Activated CD8-positive, alpha-beta memory T cell treated with anti-CD3 and anti-CD28 coated beads for 4 hours (primary cell): Measurements from ENCODE around the gene PARD3B.
"Not testable (repeated sequence)": the region's sequence is repeated elsewhere in the genome, so short reads cannot be mapped to it uniquely, and the experiment has no call there.

ENCODE experiments used
- DNase-seq, 2 donors: peaks; one replicate each; pipeline ENCODE4 v3.0.0-alpha.2; 2020; ENCODE audit warnings: low read depth in 2 of 2

Gene PARD3B

DNA sequence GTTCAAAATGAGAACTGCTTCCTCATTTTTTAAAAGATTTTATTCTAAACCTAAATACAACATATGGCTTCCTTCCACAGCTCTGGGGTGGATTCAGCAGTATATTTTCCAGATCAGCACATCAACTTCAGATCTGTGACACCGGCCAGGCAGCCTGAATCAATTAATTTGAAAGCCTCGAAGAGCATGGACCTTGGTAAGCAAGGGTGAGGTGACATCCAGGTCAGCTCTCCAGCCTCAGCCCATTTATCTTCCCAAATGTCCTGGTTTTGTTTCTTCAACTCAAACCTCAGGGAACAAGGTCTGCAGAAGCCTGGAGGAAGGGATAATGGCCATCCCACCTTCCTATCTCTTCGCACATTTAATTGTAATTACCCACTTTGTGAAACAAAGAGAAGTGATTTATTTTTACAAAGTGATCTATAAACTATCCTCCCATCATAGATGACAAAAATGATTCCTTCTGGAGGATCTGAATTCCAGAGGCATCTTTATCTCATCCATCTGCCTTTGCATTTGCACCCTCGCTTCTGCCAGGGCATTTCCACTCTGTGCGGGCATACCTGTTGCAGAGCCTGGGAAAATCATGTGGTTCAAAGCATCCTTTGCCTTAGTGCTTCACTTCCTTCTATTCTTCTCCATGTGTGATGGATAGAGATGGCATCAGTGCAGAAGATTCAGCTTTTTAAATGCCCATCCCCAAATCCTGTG lies 648.0 kb downstream of the PARD3B start:
- DNase-seq, result no peak

DNA sequence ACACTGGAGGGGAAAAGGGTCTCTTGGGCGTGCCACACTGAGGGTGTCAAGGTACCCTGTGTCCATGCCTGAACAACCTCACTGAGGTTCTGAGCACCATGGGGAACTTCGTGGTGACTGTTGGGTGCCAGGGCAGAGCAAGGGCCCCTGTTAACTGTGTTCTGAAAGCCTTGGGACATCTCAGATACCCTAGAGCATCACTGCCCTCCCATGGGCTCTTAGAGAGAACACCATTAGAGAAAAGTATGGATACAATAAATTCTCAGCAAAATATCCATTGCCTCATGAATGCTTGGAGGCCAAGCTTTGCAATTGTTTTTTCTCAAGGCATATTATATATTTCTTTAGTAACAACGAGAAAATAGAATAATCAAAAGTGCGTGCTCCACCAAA lies 648.6 kb downstream of the PARD3B start:
- DNase-seq, result no peak

- peak in 1 of 2 donors; percentile 4 for DNase-seq
Observed at GRCh38 chr2:205197468-205198139, 652.3 kb downstream of the PARD3B start.

DNA sequence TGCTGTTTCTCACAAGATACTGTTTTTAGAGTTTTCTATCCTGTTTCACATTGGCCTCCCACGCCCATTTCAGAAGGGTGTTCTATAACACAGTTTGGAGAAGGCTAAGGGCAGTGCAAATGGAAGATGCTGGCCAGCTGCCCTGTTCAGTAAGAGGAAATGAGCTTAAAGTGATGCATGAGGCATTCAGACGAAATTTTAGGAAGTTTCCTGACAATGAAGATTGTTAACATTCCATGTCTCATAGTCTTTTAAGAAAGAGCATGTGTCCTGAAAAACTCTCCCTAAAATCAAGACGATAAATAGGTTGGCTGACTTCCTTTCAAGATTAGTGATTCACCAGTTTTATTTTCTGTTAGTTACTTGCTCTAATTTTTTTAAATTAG lies 652.9 kb downstream of the PARD3B start:
- DNase-seq, result no peak

- DNase-seq, result no peak
Observed at GRCh38 chr2:205199165-205199850, 654.0 kb downstream of the PARD3B start.

DNA sequence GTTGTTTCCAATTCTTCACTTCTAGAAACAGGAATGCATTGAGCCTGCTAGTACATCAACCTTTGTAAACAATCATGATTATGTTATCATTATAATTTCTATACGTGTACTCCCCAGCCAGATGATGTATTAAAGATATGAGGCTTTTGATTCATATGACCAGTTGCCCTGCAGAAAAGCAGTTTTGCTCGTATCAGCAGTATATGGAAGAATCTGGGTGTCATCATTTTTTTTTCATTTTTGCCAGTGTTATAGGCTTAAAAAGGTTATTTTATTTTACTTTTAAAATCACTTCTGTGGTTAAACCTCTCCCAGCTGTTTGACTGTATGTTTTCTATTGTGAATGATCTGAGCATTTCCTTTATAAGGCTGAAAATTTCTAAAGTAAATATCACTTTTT lies 665.2 kb downstream of the PARD3B start:
- no peak for DNase-seq

- DNase-seq, result no peak
Observed at GRCh38 chr2:205212357-205212756, 667.1 kb downstream of the PARD3B start.

GRCh38 chr2:205216092-205216491 lies 670.8 kb downstream of the PARD3B start:
- DNase-seq, result no peak

- no peak for DNase-seq
Observed at GRCh38 chr2:205216580-205216979, 671.3 kb downstream of the PARD3B start.

DNA sequence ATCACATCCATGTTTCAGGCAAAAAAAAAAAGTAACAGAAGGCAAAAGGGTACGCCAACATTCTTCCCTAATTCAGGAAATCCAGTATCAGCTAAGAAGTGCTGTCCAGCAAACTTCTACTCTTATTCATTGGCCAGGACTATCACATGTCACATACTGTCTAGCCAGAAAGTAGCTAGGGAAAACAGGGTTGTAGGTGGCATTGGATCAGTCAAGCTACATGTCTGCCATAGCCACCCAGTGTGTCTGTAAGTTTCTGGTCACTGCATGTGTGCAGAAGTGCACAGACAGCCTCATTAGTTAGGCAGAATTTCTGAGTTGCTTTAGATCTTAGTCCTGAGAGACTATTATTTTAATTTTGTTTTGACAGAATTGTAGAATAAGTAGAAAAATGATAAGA lies 671.7 kb downstream of the PARD3B start:
- no peak for DNase-seq

DNA sequence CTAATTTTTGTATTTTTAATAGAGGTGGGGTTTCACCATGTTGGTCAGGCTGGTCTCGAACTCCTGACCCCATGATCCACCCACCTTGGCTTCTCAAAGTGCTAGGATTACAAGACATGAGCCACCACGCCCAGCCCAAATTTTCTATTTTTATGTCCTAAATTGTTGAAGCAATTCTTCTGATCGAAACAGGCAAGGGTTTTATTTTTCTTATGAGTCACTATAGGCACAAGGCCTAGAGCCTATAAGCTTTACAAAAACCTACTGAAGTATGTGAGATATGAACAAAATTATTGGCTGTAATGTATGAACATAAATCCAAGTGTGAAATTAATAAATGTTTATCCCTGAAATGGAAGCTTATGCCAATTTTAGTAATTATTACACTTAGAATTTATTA lies 672.8 kb downstream of the PARD3B start:
- no peak for DNase-seq

- not testable (repeated sequence) for DNase-seq
Observed at GRCh38 chr2:205218816-205219215, 673.5 kb downstream of the PARD3B start.

DNA sequence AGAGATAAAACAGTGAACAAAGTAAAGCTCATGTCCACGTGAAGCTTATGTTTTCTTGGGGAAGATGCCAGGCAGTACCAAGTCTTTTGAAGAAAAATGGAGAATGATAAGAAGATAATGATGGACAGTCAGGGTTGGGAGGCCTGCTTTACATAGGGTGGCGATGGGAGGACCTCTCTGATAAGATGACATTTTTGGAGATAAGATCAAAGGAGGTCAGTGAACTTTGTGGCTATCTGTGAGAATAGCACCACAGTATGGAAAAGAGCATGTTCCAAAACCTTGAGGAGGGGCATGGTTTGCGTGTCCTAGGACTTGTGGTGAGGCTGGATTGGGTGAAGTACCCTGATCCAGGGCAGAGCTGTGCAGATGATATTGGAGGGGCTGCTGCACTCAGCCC lies 675.3 kb downstream of the PARD3B start:
- no peak for DNase-seq

- DNase-seq, result no peak
Observed at GRCh38 chr2:205232086-205232485, 686.8 kb downstream of the PARD3B start.

GRCh38 chr2:205235434-205235833 lies 690.2 kb downstream of the PARD3B start:
- DNase-seq, result no peak

DNA sequence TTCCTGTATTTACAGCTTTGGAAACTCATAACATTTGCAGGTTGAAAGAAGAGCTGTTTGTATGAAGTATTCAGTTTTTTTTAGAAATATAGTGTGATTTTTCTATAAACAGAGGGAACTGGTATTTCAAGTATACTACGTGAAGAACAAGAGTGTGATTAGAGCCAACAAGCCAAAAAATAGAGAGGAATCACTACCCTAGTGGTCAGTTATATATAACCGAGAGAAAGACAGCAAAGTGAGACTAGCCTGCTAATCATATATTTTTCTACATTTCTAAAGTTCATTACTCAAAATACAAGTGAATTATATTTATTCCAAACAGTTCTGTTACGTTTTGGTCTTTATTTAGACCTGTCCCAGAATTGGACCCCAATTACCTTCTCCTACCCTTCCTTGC lies 692.2 kb downstream of the PARD3B start:
- no peak for DNase-seq

GRCh38 chr2:205245001-205245400 lies 699.7 kb downstream of the PARD3B start:
- no peak for DNase-seq

DNA sequence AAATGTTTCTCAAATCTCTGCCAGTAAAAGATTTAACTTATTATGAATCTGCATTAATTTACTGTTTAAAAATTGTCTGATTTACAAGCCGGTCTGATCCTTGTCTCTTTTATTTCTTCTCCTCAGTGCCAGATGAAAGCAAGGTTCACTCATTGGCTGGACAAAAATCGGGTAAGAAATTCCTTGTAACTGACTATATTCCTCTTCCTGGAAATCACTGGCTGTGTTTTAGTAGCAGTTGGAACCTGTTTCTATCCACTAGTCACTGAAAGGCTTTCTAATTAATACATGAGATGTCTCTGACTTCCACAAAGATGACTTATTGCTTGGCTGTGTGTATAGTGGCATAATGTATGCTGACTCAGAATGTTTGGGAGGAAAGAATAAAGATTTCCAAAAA lies 700.4 kb downstream of the PARD3B start:
- no peak for DNase-seq

- DNase-seq, result no peak
Observed at GRCh38 chr2:205259121-205259520, 713.8 kb downstream of the PARD3B start.

GRCh38 chr2:205261516-205262020 lies 716.3 kb downstream of the PARD3B start:
- DNase-seq, result no peak

- no peak for DNase-seq
Observed at GRCh38 chr2:205267323-205267722, 722.0 kb downstream of the PARD3B start.

DNA sequence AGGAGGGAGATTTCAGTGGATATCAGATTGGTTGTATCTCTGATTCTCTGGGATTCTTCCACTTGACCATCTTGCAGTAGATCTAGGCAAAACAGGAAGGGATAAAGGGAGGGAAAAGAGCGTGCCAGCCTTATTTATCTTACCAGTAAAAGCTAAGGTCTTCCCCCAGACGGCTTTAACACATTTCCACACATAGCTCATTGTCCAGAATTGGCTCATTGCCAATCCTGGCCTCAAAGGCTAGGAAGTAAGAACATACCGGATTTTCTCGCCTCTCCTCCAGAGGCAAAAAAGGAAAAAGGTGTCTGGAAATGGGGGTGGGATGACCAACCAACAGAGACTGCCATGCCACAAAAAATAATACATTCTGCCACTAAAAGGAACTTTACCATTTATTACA lies 725.4 kb downstream of the PARD3B start:
- DNase-seq, result no peak

DNA sequence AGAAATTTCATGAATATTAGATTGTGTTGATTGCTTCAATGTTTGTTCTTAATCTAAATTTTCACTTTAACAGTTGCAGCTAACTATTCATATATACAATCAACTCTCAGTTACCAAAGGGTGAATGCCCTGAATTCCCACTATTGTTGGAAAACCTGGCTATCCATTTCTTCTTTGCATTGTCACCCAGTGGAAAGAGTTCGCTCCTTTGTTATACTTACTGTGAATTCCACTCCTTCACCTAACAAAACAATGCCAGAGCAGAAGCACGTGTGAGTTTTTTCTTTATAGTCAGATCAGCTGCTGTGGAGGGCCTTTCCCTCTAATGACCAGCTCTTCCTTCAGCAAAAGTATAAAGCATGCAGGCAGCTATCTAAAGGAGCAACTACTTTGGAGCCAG lies 727.9 kb downstream of the PARD3B start:
- no peak for DNase-seq
